COR-L47 (cell line): ENCODE data around the gene NGB.
"Not testable (repeated sequence)": the region's sequence is repeated elsewhere in the genome, so short reads cannot be mapped to it uniquely, and the experiment has no call there.

ENCODE experiments used
- DNase-seq: peaks from one replicate; lab custom pipeline; 2025; lab: John Stamatoyannopoulos, UW

NGB gene

DNA sequence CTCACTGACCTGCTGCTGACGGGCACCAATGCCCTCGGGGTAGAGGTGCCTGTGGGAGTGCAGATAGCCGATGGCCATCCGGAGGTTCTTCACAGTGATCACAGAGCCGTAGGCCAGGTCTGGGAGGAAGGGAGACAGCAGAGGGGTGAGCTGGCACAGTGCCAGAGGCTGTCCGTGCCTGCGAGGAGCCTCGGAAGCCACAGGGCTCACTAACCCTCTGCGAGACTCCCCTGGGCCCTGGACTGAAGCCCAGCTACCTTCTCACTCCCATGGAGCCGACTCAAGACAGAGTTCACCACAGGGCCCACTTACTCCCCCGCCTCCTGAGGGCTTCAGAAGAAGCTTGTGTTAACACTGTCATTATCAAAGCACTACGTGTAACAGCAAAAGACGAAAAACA, 25.1 kb upstream of the NGB start:
- no peak for DNase-seq

DNA sequence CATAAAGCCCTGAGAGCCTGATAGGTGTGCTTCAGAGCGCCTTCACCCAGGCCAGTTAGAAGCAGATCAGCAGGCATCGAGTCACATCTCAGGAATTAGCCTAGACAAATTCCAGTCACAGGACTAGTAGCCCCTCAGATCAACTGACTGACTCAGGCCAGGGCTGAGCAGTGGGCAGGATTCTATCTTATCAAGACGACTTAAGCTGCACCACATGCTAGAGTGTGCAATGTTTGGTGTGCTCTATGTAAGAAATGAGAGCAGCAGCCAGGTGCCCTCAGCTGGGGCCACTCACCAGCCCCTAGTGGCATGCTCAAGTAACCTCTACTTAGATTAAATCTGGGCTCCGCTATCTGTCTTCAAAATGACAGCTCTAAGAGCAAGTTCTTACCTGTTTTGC, 19.7 kb upstream of the NGB start:
- DNase-seq = no peak

DNA sequence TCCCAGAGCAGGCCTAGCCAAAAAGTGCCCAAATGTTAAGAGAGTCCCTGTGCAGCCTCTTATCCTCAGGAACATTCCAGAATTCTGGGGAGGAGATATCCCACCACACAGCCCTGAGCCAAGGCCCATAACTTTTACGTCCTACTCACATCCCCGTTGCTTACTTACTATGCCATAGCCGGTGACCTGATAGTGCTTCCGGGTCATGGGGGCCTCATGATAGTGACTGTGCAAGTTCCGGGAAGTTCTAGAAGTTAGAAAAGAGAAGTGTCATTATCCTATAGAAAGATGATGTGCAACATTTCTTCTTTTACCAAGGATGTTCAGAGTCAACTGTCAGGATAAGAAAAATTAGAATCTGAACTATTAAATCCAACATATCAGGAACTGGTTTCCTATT, 15.6 kb upstream of the NGB start:
- DNase-seq = no peak

DNA sequence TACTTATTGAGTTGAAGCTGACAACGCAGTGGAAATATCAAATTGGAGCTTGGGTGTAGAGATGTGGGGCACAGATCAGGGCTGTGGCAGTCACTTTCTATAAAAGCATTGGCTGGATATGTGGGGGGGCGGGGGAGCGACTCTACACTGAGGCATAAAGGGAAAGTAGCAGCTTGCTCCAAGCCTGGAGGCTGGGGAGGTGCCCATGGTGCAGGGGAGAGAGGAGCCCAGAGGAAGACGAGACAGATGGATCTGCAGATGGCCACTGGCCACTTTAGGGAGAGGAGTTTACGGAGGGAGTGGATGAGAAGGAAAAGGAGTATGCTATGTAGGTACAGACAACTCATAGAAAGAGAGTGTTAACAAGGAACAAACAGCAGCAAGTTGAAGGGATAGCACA, 13.5 kb upstream of the NGB start:
- DNase-seq = no peak

DNA sequence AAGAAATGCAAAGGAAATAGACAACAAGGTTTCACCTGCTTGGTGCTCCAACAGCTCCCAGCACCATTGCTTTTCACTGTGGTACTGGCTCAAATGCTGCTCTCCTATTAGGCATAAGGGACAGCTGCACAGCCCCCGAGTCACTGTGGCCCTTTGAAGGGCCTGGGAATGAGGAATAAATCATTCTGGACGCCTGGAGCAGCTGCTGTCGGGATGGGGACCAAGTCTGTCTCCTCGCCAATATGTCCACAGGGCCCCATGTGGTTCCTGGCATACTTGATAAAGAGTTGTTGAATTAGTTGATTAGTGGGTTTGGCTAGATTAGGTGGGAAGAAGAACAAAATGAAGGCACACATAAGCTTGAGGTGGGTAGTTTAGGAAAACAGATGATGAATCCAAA, 13.1 kb upstream of the NGB start:
- no peak for DNase-seq

DNA sequence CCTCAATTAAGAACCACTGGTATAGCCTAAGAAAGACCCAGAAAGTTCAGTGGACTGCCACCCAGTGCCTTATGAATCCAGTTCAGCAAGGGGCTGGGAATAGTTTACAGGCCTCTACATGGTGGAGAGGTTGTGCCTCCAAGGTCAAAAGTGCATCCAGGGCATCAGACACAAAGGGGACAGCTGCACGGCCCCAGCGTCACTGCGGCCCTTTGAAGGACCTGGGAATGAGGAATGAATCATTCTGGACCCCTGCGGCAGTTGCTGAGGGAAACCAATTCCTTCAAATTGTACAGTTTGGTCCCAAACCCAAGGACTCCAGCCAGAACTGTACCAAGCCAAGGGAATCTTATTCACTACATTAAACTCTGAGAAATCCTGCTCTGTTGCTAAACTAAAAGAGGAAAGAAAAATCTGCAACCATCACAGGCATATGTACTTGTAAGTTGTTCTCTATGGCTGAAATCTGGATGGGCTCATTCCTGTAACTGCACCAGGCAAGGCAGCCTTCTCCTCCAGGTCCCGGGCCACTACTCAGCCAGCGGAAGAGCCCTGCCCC, 10.9 kb upstream of the NGB start:
- DNase-seq = no peak

DNA sequence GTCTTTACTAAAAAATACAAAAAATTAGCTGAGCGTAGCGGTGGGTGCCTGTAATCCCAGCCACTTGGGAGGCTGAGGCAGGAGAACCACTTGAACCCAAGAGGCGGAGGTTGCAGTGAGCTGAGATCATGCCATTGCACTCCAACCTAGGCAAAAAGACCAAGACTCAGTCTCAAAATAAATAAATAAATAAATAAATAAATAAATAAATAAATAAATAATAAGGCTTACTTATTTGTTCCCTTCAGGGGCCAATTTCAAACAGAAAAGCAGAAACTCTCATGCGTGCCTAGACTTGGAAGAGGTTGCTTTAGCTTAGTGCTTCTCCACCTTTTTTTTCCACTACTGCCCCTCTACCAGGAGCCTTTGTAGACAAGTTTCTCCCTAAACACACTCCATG, 9.9 kb upstream of the NGB start:
- DNase-seq = not testable (repeated sequence)

DNA sequence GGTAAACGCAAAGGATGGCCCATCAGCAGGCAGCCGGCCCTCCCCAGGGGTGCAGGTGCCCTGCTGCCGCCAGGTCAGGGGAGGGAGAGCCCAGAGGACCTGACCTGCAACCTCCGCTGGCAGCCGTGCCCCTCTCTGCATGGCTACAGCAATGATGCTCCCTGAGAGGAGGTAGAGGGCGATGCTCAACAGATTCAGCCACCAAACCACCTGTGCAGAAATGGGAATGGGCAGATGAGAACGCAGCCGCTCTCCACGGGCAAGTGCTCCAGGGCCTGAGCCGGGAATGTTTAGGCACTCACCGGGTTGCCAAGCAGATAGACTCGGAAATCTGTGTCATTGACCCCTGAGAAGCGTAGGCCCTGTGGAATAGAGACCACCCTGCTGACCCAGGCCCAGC, 8.7 kb upstream of the NGB start:
- no peak for DNase-seq

DNA sequence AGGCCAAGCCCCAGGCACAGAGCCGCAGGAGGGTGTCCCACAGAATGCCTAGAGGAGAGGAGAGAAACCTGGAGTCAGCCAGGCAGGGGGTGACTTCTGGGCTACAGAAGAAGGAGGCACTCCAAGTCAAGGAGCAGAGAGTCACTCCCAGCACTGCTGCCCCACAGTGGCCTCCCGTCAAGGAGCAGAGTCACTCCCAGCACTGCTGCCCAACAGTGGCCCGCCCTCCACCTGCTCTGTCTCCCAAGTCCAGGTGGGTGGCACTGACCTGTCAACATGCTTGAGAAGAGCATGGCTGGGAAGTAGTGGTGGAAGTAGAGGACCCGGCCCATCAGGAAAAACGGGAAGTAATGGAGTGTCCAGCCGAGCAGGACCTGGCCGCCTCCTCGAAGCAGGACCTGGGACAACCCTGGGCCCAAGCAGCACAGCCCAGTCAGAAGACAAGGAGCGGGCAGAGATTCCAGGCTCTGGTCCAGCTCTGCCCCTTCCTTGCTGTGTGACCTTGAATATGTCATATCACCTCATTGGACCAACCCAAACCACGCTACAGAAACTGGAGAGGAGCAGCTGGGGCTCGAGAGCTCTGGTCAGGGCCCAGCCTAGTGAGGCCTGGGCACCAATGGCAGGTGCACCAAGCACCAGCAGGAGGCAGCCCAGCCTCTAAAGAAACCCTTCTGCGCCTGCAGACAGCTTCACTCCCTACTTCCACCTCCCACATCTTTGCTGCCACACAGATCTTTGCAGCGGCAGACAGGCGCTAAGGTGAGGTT, 7.6 kb upstream of the NGB start:
- no peak for DNase-seq

DNA sequence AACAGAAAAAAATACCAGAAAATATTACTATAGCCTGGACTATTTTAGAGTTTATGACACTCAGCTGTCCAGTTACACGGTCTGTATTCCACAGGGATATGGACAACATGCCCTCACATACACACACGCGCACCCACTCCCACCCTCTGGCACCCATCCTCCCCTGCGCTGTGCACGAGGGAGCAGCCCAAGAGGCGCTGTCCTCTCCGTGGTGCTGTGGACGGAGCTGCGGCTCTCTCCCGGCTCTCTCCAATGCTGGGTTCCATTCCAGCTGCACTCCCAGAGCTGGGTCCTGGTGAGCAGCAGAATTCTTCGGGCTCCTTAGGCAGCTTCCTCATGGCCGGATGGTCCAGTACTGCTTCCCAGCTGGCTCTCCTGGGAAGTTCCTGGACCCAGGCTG, 6.0 kb upstream of the NGB start:
- no peak for DNase-seq

DNA sequence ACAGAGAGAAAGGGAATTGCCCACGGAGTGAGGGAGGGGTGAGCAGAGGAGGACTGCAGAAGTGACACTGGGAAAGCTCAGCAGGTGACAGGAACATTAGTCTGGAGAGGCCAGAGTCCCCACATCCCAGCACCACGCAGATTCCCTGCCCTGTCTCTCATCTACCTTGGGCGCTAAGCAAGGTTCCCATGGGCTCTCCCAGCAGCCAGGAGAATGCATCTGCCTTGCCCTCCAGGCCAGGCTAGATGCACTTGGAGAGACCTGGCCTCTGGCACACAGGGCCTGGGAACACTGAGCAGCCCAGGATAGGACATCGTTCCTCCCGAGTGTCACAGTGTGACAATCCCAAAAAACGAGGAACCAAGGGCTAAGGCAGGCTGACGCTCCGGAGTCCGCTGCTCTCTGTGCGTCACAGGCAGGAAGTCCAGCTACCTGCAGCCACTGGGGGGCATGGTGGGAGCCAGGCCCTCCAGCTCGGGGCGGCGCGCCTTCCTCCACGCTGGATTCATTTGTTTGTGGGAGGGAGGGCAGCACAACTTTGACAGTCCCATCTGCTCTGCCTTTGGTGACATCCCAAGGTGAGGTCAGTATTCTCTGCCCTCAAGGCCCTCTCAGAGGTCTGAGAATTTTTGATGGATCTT, 5.4 kb upstream of the NGB start:
- no peak for DNase-seq

DNA sequence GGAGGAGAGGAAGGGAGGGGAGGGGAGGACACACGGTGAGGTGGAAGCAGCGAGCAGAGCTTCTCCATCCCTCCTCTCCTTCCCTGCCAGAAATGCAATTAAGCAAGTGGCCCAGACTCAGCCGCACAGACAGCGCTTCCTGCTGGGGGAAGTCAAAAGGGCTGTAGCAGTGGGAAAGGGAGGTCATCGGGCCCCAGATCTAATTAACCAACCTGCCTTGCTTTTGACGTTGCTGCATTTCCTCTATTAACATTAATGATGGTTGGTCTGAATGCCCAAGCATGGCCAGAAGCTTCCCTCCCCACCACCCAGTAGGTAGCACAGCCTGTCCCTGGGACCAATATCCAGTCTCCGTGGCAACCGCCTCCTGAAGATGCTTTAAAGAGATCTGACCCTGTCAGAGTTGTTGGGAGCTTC, 4.6 kb upstream of the NGB start:
- DNase-seq = no peak

DNA sequence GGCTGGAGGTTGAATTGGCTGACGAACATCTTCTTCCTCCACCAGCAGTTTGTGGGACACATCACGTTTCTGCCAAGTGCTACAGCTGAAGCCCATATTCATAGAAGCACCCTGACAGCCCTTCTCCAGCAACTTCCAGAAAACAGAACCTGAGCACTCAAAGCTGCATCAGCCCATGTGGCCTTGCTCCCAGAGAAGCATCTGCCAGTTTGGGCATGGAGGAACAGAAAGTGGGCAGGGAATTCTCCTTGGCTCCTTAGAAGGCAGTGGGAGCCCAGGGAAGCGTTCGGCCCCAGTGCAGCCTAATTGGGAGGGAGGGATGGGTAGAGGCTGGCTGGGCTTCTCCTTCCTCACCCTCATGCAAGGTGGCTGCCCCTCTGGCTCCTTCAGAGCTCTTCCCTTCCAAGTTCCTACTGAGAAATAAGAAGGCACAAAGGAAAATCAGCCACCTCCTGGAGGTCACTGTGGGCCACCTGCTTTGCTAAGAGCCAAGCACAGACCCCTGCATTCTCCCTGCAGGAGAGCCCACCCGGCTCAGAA, 4.1 kb upstream of the NGB start:
- DNase-seq = no peak

DNA sequence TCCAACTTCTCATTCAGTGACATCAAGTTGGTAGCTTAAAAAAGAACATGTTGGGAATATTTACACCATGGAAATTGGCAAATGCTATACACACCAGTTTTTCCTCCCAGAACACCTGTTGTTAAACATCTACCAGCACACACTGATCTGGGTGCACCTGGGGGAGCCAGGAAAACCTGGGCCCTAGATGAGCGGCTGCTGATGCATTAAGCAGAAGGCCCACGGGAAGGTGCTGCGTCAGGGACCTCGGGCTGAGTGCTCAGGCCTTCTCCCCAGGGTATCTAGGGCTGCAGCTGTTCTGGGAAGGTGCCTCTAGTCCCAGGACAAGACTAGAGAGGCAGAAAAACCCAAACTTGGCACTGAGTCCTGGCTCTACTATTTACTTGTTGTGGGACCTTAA, 2.8 kb upstream of the NGB start:
- no peak for DNase-seq

DNA sequence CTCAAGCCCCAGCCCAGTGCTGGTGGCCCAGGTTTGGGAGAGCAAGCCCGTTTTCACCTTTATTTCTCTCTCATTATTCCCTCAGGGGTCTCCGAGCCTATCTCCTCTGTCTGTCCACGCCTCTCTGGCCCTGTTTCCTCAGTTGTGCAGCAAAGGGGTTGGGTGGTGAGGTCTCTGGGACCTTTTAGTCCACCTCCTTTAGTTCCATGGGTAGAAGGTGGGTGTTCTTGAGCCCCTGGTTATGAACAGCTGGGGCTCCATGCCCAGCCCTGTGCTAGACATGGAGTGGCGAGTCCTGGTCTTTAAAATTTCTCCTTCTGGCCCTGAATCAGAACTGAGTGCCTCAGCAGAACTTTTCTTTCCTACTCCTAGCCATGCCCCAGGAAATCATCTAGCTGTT, 1.3 kb upstream of the NGB start:
- DNase-seq = no peak

DNA sequence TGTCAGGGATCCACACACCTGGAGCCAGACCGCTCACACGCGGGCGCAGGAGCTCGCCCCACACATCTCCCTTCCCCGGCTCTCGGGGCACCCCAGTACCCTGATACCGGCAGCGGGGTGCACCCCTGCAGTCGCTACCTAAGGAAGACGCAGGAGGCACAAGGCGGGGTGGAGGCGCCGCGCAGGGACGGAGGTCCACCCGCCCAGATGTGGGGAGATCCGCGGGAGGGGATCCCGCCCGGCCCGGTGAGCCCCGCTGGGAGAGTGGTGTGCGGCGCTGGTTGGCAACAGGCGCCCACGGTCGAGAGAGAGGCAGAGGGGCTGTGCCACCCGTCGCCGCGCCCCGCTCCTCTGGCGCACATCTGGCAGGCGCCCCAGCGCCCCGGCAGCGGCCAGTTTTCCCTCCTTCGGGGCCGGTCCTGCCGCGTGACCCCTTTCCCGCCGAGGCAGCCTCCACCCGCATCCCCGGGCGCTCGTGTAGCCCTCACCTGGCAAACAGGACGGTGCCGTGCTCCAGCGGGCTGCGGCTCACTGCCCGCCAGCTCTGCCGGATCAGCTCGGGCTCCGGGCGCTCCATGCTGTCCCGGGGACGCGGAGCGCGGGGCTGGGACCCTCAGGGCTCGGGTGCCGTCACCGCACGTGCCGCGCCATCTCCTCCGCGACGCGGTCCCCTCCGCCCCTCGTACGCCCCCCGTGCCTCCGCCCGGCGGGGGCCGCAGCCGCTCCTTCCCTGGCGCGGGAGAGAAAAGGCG, 469 bp downstream of the NGB start:
- no peak for DNase-seq

DNA sequence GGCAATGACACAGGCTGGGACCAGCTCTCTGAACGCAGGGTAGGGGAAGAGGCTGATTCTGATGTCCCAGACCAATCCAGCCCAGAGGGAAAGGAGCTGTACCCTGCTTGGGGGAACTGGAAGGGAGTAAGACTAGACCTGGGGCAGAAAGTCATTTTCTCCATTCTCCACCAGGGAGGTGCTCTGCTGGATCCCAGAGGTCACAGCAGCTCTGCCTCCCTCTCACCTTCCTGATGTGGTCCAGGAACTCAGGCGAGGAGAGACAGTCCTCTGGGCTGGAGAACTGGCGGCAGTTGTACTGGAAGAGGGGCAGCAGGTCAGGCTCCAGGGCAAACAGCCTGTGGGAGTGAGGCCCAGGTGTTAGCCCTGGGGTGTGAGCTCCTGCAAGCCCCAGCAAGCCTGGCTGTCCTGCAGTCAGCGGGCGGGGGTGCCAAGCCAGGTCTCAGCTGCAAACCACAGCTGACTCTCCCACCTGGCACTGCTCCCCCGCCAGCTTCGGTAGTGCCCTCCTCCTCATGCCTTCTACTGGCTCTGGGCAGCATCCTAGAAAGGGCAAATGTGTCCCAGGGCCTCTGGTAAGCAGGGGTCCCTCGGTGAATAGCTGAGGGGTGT, 1.9 kb downstream of the NGB start:
- DNase-seq = peak; percentile 43

DNA sequence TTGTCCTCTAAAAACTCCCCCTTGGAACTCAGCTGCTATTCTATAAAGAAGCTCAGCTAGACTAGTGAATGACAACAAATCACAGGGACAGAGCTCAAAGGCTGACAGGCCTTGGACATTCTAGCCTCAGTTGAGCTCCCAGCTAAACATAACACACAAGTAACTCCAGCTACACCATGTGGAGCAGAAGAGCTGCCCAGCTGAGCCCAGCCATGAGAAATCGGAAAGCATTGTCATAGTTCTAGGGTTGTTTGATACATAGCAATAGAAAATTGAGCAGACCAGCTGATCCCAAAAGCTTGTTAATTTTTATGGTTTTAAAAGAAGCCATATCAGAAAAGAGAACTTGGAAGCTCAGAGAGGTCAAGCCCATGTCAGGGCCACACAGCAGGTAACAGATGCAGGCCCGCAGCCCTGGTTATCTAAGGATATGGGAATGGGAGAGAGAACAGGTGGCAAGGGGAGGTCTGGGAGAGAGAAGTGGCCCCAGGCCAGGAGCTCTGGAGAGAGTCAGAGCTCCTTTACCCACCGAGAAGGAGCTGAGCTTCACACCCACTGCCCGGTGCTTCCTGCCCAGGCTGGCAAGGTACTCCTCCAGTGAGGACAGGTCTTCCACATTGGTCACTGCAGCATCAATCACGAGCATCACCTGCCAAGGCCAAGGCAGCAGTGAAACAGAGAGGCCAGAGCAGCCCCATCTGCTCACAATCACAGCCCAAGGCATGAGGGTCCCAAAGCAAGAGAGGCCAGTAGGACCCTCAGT, 2.9 kb downstream of the NGB start:
- no peak for DNase-seq

DNA sequence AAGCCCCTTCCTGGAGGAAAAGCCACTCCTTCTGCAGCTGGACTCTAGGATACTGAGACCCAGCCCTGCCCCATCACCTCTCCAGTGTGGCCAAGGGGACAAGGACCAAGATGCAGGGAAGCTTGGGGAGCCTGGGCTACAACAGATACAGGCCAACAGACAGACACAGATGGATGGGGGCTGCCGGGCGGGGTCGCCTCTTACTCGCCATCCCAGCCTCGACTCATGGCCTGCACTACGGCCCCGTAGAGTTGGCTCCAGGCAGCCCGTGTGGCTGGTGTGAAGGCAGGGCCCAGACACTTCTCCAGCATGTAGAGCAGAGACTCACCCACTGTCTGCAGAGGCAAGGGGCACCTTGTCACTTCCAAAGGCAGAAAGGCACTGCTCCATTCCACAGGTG, 4.7 kb downstream of the NGB start:
- no peak for DNase-seq

DNA sequence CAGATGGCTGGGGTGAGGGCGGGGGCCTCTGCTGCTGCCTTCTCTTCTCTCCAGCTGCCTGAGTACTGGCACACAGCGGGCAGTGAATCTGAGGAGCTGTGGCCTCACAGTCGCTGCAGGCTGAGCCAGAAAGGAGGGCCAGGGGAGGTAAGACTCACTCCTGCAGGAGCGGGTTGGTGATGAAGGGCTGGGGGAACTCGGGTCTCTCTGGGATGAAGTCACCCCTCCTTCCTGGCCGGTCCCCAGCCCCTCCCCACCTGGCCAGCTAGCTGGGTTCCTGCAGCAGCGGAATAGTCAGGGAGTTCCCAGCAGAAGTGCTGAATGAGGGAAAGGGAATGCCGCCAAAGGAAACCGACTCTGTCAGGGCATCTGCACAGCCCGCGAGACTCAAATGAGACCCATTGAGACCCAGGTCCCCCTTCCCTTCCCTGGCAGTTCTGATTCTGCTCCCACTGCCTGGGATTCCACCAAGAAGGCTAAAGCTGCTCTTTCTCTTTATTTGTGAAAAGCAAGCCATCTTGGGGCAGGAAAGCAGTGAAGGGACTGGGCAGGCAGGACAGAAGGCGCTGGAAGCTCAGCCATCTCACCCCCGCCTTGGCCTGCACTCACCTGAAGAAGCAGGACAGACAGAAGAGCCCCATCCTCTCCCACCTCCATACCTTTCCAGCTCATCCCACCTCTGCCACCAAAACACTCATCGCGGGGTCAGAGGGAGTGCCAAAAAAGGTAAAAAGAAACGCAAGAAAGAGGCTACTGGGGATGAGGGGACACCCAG, 5.3 kb downstream of the NGB start:
- DNase-seq = no peak

DNA sequence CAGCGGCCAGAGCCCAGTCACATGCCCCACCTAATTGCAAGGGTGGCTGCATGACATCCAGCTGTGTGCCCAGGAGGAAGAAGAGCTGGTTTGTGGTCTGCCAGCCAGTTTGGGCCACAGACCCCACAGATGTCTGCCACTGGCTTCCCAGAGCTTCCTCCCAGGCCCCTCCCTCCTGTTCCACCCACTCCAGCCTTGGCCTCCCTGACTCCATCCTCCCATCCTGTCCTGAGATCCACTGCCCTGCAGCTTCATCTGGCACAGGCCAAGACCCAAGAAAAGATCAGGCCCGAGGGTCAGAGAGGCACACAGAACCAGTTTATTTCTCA, 5.9 kb downstream of the NGB start:
- no peak for DNase-seq
